ENCODE results near the gene ZNF155.

Gene ZNF155

DNA sequence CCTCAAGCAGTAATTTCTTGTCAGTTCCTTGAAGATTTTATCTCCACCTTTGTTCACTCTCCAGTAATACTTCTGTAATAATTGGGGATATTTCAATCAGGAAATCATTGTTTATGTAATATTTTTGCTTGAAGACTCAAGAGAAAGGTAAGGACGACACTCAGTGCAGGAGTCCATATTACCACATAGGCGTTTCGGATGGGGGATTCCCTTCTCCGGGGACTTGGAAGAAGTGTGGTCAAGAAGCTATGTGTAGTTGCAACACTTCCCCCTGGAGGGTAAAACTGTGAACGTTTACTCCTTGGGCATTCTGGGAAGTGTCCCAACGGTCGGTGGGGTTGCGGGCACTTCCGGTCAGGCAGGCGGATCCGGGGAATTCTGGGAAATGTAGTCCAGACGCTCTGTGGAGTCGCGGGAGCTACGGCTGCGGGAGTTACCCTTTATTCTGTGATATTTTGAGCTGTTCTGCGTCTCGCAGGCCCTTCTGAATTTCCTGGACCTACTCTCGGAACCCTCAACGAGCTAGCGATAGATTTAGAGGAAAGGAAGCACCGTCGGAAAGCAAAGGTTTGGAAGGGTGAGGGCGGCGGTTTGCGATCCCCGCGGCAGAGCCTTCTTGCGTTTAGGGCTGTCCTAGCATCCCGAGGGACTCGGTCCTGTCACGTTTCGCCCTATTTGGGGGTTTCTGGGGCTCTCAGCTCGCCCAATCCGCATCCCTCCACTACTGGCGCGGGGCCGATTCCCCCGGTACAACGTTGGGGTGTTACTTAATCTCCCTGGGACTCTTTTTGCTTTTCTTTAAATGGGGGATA, 32.9 kb upstream of the ZNF155 start, which contains the start of gene ZNF221 (continued):
- TF ChIP-seq, protein P1, sequence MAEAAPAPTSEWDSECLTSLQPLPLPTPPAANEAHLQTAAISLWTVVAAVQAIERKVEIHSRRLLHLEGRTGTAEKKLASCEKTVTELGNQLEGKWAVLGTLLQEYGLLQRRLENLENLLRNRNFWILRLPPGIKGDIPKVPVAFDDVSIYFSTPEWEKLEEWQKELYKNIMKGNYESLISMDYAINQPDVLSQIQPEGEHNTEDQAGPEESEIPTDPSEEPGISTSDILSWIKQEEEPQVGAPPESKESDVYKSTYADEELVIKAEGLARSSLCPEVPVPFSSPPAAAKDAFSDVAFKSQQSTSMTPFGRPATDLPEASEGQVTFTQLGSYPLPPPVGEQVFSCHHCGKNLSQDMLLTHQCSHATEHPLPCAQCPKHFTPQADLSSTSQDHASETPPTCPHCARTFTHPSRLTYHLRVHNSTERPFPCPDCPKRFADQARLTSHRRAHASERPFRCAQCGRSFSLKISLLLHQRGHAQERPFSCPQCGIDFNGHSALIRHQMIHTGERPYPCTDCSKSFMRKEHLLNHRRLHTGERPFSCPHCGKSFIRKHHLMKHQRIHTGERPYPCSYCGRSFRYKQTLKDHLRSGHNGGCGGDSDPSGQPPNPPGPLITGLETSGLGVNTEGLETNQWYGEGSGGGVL (tag by site-specific recombination; IDR thresholded peaks at IDR 0.05), result peak; percentile 53
- TF ChIP-seq MYNN (tag by site-specific recombination; IDR thresholded peaks at IDR 0.05; ENCODE audit: borderline replicate concordance), result no peak
- TF ChIP-seq ZNF280C (tag by site-specific recombination; IDR thresholded peaks at IDR 0.05), result no peak
- no peak for TF ChIP-seq ZNF544 (tag by site-specific recombination; IDR thresholded peaks at IDR 0.05)
- no peak for TF ChIP-seq ZNF157 (tag by site-specific recombination; IDR thresholded peaks at IDR 0.05)
- TF ChIP-seq KLF17 (tag by site-specific recombination; IDR thresholded peaks at IDR 0.05), result peak; percentile 82
- no peak; the same call in 1 of the 2 replicates for TF ChIP-seq RBAK (tag by site-specific recombination; IDR thresholded peaks at IDR 0.05)
- no peak for TF ChIP-seq ZNF560 (tag by site-specific recombination; IDR thresholded peaks at IDR 0.05; ENCODE audit: borderline replicate concordance)
- TF ChIP-seq ZBTB17 (tag by site-specific recombination; IDR thresholded peaks at IDR 0.05), result peak; percentile 95
- TF ChIP-seq SP3 (tag by site-specific recombination; IDR thresholded peaks at IDR 0.05), result peak; percentile 88
- peak; percentile 100 for TF ChIP-seq ZNF580 (tag by site-specific recombination; IDR thresholded peaks at IDR 0.05)
- TF ChIP-seq ZFHX2 (tag by site-specific recombination; conservative IDR thresholded peaks at IDR 0.05), result no peak; the same call in 1 of the 2 replicates
- peak; percentile 88 for TF ChIP-seq SP2 (tag by site-specific recombination; IDR thresholded peaks at IDR 0.05)
- TF ChIP-seq REPIN1 (tag by site-specific recombination; IDR thresholded peaks at IDR 0.05; ENCODE audit: low read depth), result no peak; the same call in 1 of the 2 replicates
- no peak for TF ChIP-seq ZNF704 (tag by site-specific recombination; IDR thresholded peaks at IDR 0.05)
- TF ChIP-seq ZNF433 (tag by site-specific recombination; IDR thresholded peaks at IDR 0.05; ENCODE audit: low read depth), result no peak
- peak; percentile 52; the same call in 1 of the 2 replicates for TF ChIP-seq ZSCAN23 (tag by site-specific recombination; IDR thresholded peaks at IDR 0.05)
- no peak for TF ChIP-seq HOXD13 (CRISPR knock-in tag; IDR thresholded peaks at IDR 0.05; ENCODE audit: borderline replicate concordance)
- TF ChIP-seq ZNF701 (tag by site-specific recombination; IDR thresholded peaks at IDR 0.05), result peak; percentile 85; the same call in 1 of the 2 replicates
- peak; percentile 11; the same call in 1 of the 2 replicates for TF ChIP-seq ZNF23 (tag by site-specific recombination; IDR thresholded peaks at IDR 0.05; ENCODE audit: borderline replicate concordance)
- peak; percentile 93 for TF ChIP-seq ZNF561 (tag by site-specific recombination; IDR thresholded peaks at IDR 0.05; ENCODE audit: borderline replicate concordance)
- TF ChIP-seq ZBTB10 (tag by site-specific recombination; IDR thresholded peaks at IDR 0.05), result peak; percentile 94
- no peak for TF ChIP-seq HOXA7 (CRISPR knock-in tag; IDR thresholded peaks at IDR 0.05; ENCODE audit: borderline replicate concordance)
- TF ChIP-seq TCF7L2 (IDR thresholded peaks at IDR 0.05; ENCODE audit: borderline replicate concordance, low read depth, low read length), result no peak
- TF ChIP-seq ZNF350 (tag by site-specific recombination; IDR thresholded peaks at IDR 0.05), result no peak
- TF ChIP-seq, protein P2, sequence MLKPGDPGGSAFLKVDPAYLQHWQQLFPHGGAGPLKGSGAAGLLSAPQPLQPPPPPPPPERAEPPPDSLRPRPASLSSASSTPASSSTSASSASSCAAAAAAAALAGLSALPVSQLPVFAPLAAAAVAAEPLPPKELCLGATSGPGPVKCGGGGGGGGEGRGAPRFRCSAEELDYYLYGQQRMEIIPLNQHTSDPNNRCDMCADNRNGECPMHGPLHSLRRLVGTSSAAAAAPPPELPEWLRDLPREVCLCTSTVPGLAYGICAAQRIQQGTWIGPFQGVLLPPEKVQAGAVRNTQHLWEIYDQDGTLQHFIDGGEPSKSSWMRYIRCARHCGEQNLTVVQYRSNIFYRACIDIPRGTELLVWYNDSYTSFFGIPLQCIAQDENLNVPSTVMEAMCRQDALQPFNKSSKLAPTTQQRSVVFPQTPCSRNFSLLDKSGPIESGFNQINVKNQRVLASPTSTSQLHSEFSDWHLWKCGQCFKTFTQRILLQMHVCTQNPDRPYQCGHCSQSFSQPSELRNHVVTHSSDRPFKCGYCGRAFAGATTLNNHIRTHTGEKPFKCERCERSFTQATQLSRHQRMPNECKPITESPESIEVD (tag by site-specific recombination; IDR thresholded peaks at IDR 0.05), result no peak
- TF ChIP-seq MEIS1 (CRISPR knock-in tag; IDR thresholded peaks at IDR 0.05; ENCODE audit: borderline replicate concordance), result no peak
- no peak for TF ChIP-seq SALL2 (tag by site-specific recombination; IDR thresholded peaks at IDR 0.05; ENCODE audit: borderline replicate concordance)
